ENCODE results near the gene FUBP1. TPM values are rescaled to one million over a fixed set of nuclear protein-coding genes. Genes with fewer than 3 reads are reported as not detected.
"Not testable (repeated sequence)": the region's sequence is repeated elsewhere in the genome, so short reads cannot be mapped to it uniquely, and the experiment has no call there.

Gene FUBP1
- total RNA-seq, 1 donor from 2014 or later = 155 TPM

DNA sequence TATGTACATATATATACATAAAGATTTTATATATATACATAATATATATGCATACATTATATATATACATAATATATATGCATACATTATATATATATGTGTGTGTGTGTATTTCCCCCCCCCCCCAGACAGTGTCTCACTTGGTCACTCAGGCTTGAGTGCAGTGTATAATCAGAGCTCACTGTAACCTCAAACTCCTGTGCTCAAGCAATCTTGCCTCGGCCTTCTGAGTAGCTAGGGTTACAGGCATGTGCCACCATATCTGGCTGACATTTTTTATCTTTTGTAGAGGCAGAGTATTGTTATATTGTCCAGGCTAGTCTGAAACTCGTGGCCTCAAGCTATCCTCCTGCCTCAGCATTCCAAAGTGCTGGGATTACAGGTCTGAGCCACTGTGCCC is 9.0 kb upstream of the FUBP1 start:
- no peak for DNase-seq (ENCODE audit: low read depth, low spot score)

DNA sequence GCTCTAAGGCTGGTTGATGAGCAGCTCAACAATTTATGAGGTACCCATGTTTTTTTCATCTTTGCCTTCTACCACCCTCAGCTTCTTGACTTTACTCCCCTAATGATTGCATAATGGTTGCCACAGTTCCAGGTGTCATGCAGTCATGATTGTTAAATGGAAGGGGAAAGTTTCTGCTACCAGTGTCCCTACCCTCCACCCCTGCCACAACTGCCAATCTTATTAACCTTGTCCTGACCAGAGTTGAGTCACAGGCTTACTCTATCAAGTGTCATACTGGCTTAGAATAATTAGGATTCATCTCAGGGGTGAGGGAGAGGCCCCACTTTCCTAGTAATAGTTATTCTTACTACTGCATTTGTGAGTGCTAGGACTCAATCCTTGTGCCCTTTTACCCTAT is 7.9 kb upstream of the FUBP1 start:
- DNase-seq (ENCODE audit: low read depth, low spot score) = no peak

DNA sequence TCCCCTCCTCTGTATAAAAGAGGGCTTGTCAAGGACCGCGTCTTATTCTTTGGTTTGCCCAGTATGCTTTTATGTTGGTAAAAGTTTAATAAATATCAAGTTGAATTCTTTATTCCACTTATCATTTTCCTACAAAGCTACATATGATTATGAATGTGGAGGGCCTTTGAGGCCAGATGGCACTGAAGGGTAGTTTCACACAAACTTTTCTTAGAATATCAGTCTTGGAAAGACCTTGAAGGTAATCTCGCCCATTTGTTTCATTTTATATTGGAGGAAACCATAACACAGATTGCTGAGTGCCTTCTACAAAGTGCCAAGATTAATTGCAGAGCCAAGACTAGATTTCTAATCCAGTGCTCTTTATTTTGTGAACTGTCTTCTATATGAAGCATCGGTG is 5.8 kb upstream of the FUBP1 start:
- DNase-seq (ENCODE audit: low read depth, low spot score) = no peak

- no peak for DNase-seq (ENCODE audit: low read depth, low spot score)
Observed at GRCh38 chr1:77983997-77984355, 5.1 kb upstream of the FUBP1 start.

DNA sequence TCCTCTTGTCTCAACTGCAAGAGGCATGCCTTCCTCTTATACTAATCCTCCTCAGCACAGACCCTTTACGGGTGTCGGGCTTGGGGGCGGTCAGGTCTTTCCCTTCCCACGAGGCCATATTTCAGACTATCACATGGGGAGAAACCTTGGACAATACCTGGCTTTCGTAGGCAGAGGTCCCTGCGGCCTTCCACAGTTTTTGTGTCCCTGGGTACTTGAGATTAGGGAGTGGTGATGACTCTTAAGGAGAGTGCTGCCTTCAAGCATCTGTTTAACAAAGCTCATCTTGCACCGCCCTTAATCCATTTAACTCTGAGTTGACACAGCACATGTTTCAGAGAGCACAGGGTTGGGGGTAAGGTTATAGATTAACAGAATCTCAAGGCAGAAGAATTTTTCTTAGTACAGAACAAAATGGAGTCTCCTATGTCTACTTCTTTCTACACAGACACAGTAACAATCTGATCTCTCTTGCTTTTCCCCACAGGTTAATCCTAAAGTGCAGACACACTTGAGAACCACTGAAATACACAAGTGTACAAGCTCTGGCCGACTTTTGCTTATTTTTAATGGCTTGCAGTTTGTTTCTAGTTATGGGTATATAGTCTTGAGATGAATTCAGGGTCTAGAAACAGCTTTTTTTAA is 4.6 kb upstream of the FUBP1 start:
- DNase-seq (ENCODE audit: low read depth, low spot score) = not testable (repeated sequence)

DNA sequence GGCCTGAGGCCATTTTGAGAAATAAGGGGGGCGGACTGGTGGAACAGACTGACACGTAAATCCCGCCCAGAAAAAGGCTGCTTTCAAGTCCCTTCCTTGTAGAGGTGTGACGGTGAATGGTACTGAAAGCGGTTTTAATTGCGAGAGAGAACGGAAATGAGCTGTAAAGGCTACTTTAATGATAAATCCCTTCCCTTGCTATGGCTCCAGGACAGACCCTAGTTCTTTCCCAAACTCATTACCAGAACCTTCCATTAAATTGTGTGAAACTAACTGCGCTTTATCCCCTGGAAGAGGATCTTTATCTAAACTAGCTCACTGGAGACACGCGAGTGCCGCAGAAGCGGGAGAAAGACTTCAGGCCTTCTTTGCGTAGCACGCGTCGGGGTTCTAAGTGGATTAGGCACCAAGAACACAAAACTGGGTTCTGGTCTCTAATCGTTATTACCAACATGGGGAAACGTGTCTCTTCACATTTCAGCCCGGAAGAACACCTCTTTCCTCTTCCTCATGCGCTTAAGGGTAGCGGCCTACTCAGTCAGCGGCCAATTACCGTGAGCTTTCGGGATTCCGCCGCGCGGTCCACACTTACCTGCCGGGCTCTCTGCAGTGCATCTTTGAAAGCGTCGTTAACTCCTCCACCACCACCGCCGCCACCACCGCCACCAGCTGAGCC is 441 bp downstream of the FUBP1 start:
- peak; percentile 91 for DNase-seq (ENCODE audit: low read depth, low spot score)

GRCh38 chr1:77977989-77978292 is 931 bp downstream of the FUBP1 start:
- DNase-seq (ENCODE audit: low read depth, low spot score) = no peak

GRCh38 chr1:77976433-77977076 is 2.3 kb downstream of the FUBP1 start:
- no peak for DNase-seq (ENCODE audit: low read depth, low spot score)

- no peak for DNase-seq (ENCODE audit: low read depth, low spot score)
Observed at GRCh38 chr1:77975907-77976306, 3.0 kb downstream of the FUBP1 start.

DNA sequence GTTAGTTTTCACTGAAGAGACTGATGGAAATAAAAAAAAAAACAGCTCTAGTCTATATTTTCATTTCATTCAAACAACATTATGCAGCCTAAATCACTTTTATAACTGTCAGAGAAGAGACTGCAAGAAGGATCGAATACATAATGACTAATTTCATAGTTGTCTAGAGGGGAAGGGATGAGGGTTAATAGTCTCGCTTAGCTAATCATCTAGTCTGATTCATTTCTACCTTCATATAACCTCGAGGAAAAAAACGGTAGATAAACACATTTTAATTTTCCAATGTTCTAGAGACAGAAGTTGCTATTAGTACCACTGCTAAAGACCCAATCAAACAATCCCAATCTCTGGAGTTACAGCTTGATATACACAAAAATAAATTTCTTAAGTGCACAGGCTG is 3.5 kb downstream of the FUBP1 start:
- no peak for DNase-seq (ENCODE audit: low read depth, low spot score)

DNA sequence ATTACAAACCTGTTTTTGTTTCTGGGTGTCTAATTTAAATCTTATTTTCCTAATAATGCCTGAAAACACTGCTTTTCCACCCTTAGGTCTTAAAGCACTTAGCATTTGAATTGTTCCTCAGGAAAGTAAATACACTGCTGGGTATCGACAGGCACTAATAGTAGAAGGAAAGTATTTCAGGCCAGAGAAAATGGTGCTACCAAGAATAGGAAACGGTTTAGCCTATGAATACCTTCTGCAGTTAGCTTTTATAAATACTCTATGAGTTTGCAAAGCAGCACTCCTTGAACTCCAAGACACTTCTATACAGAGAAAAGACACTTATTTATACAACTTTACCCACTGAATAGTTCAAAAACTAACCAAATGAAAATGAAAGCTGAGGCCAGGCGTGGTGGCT is 6.8 kb downstream of the FUBP1 start:
- no peak for DNase-seq (ENCODE audit: low read depth, low spot score)

- DNase-seq (ENCODE audit: low read depth, low spot score) = no peak
Observed at GRCh38 chr1:77970192-77970591, 8.7 kb downstream of the FUBP1 start.

DNA sequence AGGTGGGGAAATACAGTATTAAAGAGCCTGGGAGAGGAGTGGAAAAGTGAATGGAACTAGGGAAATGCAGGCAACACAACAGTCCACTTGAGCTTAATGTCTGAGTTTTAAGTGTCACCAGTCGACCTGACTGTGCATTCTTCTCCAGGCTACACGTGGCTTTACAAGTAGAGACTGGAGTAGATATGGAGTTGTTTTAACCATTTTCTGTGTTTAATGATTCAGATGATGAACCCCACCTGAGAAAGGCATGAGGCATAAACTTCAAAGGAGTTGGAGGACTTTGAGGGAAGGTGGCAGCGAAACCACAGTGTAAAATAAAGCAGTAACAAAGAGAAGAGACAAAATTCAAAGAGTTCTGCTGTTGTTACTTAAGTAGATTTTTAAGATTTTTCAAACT is 12.6 kb downstream of the FUBP1 start:
- DNase-seq (ENCODE audit: low read depth, low spot score) = no peak

DNA sequence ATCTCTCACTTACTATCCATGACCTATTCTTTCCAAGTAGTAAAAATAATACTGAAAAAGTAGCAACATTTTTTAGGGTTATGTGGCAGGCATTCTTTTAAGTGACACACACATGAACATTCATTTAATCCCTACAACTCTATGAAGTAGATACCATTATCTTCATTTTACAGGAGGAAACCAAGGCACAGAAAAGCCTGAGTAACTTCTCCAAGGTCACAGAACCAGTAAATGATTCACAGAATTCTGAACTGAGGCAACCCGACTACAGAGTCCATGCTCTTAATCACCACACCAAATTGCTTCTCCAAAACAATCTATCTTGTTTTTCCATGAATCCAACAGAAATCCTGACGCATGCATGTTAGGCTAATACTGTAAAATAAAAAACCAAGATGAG is 17.5 kb downstream of the FUBP1 start:
- DNase-seq (ENCODE audit: low read depth, low spot score) = no peak

DNA sequence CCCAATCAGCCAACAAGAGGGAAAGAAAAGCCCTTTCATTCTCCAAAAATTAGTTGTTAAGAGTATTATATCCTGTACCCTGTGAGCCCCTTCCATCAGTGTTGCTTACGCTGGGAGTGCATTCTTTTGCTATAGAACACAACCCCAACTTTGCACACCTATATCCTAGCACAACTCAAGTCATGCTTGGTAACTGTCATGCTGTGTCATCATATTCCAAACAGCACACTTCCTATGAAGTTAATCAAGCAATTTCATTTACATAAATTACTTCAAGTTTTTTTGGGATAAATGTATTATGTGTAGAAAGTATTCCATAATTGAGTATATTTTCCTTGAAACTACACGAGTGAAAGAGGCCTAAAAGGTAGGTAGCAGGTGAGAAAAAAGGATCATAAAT is 20.0 kb downstream of the FUBP1 start:
- DNase-seq (ENCODE audit: low read depth, low spot score) = no peak

DNA sequence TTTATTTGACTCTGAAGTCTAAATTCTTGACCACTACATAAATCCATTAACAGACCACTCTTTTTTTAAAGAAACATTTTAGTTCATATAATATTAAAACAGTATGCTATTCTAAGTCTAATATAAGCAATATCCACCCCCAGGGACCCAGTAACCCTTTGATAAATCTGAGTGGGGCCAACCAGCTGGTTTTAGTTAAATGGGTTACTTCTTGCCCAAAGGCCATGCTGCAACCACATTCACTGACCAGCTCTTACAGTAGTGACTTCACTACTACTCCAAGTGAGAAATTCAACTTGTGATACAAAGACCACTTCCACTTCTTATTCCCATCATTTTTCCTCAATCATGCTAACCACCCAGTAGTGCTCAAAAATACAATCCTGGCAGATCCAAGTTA is 20.5 kb downstream of the FUBP1 start:
- no peak for DNase-seq (ENCODE audit: low read depth, low spot score)

GRCh38 chr1:77956464-77956863 is 22.4 kb downstream of the FUBP1 start:
- DNase-seq (ENCODE audit: low read depth, low spot score) = no peak

DNA sequence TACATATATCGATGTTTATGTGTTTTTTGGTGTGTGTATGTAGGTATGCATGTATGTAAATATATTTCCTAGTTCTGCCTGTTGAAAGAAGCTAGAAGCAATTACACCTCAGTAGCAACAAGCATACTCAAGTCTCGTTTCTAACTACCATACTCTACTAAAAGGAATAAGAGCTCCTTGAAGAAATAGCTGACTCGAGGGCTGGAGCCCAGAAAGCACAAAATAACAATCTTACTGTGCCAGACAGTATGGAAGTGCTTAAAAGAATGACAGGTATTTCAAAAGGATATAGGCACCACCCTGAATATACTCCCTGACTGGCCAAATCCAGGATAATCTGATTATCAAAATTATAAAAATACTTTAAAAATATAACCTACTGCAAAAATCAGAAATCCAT is 23.2 kb downstream of the FUBP1 start:
- DNase-seq (ENCODE audit: low read depth, low spot score) = no peak

GRCh38 chr1:77954521-77954920 is 24.4 kb downstream of the FUBP1 start:
- DNase-seq (ENCODE audit: low read depth, low spot score) = no peak

DNA sequence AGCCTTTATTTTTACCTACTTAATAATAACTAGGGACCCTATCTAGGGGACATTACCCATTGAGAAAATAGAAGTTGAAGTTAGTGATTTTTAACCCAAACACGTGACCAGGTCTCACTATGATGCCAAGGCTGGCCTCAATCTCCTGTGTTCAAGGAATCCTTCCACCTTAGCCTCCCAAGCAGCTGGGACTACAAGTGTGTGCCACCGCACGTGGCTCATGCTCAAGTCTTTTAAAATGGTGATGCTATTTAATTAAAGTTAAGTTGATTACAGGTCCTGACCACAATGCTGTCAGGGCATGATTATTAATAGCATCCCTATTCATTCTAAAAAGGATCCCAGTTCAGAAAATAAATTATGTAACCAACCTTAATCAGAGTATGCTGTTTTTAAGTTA is 25.0 kb downstream of the FUBP1 start:
- DNase-seq (ENCODE audit: low read depth, low spot score) = no peak

GRCh38 chr1:77951328-77951727 is 27.5 kb downstream of the FUBP1 start:
- DNase-seq (ENCODE audit: low read depth, low spot score) = no peak

DNA sequence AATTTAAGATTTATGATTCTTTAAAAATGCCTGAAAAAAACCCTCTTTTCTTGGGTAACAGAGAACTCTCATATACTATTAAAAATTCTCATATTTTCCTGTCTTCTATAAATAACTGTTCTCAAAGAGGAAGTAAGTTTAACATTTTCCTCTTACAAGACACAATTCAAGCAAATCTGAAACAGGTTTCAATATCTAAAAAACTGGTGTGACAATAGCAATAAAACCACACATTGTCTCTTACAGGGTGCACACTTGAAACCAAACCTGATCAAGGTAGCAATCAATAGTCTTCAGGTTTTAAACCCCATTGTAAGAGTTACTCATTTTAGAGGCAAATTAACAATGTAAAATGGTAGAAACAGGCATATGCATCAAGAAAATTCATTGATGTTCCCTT is 28.0 kb downstream of the FUBP1 start:
- DNase-seq (ENCODE audit: low read depth, low spot score) = no peak

DNA sequence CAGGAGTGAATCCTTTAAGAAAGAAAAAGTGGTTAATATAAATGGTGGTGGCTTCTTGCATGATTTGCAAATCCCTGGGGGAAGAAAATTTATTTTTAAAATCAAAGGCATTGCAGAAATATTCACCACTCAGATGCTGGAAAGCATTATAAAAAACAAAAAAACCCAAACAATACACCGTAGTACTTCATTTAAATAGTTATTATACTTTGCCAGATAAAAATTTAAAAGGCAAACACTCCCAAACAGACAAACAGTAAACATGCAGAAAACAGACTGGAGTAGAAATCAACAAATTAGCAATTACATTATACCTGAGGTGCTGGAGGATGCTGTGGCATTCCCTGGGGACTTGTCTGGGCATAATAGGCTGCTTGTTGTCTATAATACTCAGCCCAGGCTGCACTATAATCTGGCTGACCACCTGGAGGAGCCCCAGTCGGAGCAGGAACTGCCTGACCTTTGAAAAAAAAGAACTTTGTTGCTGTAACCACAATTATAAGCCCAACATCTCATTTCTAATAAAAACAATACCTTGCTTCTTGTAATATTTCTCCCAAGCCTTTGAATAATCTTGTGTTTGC is 29.9 kb downstream of the FUBP1 start:
- DNase-seq (ENCODE audit: low read depth, low spot score) = peak; percentile 39

Measured in pulmonary artery endothelial cell (primary cell).